SK-N-SH treated with all-trans-retinoic acid at 6 μM for 48 hours (cell line): ENCODE data around the gene NGFR.

Experiments used
- ARNTL ChIP-seq: fragments of 450-650 bp; formaldehyde crosslinking; IDR thresholded peaks from 2 replicates; pipeline ENCODE4 v1.5.0; 2020; ENCODE audit warnings: low read depth, mild to moderate bottlenecking, moderate library complexity, borderline replicate concordance
- BACH2 ChIP-seq: fragments of 250-450 bp; sonication (Bioruptor Pico); IDR thresholded peaks from 2 replicates; pipeline ENCODE4 v1.9.0; 2021; ENCODE audit warnings: mild to moderate bottlenecking, borderline replicate concordance
- ESRRG ChIP-seq: fragments of 250-450 bp; sonication (Bioruptor Pico); IDR thresholded peaks from 2 replicates; pipeline ENCODE4 v1.6.1; 2021; ENCODE audit warnings: mild to moderate bottlenecking
- ISL1 ChIP-seq: fragments of 250-450 bp; sonication (Bioruptor Pico); IDR thresholded peaks from 2 replicates; pipeline ENCODE4 v2.1.2; 2022; ENCODE audit warnings: mild to moderate bottlenecking, moderate library complexity
- OSR1 ChIP-seq: fragments of 250-450 bp; sonication (Bioruptor Pico); IDR thresholded peaks from 2 replicates; pipeline ENCODE4 v1.8.0; 2022; ENCODE audit warnings: moderate library complexity, mild to moderate bottlenecking, inconsistent platforms
- PATZ1 ChIP-seq: fragments of 250-450 bp; sonication (Bioruptor Pico); IDR thresholded peaks from 2 replicates; pipeline ENCODE4 v1.8.0; 2020; ENCODE audit warnings: mild to moderate bottlenecking, moderate library complexity, borderline replicate concordance
- POU6F1 ChIP-seq: fragments of 250-450 bp; sonication (Bioruptor Pico); IDR thresholded peaks from 2 replicates; pipeline ENCODE4 v1.8.0; 2021; ENCODE audit warnings: low read depth, mild to moderate bottlenecking, moderate library complexity, borderline replicate concordance
- TCF4 ChIP-seq: fragments of 250-450 bp; sonication (Bioruptor Pico); IDR thresholded peaks from 2 replicates; pipeline ENCODE4 v1.8.0; 2021; ENCODE audit warnings: mild to moderate bottlenecking, moderate library complexity, borderline replicate concordance
- TOX ChIP-seq: fragments of 250-450 bp; sonication (Bioruptor Pico); IDR thresholded peaks from 2 replicates; pipeline ENCODE4 v1.8.0; 2021; ENCODE audit warnings: mild to moderate bottlenecking, moderate library complexity, borderline replicate concordance
- ZFP3 ChIP-seq: fragments of 250-450 bp; sonication (Bioruptor Pico); IDR thresholded peaks from 2 replicates; pipeline ENCODE4 v1.5.0; 2020; ENCODE audit warnings: mild to moderate bottlenecking, moderate library complexity
- ZFP30 ChIP-seq: fragments of 450-650 bp; formaldehyde crosslinking; IDR thresholded peaks from 2 replicates; pipeline ENCODE4 v1.5.0; 2022; ENCODE audit warnings: mild to moderate bottlenecking, moderate library complexity

GRCh38 chr17:49521088-49521450, 26.0 kb downstream of the NGFR start:
- TF ChIP-seq ZFP3 (CRISPR knock-in tag) (no peak), PATZ1 (CRISPR knock-in tag) (no peak), BACH2 (CRISPR knock-in tag) (no peak), TCF4 (CRISPR knock-in tag) (no peak), POU6F1 (CRISPR knock-in tag) (no peak), OSR1 (no peak), ISL1 (CRISPR knock-in tag) (no peak), ZFP30 (CRISPR knock-in tag) (no peak), ESRRG (CRISPR knock-in tag) (no peak), TOX (CRISPR knock-in tag) (no peak), ARNTL (CRISPR knock-in tag) (no peak)
